Astrocyte of the spinal cord (primary cell): Measurements from ENCODE around the gene SS18L1.

Experiments
- DNase-seq: peaks from one replicate; pipeline ENCODE4 v3.0.0; 2011; ENCODE audit warnings: low read depth, low spot score
- H3K4me3 ChIP-seq: 2 replicates; pipeline ENCODE4 v1.5.1; 2011; ENCODE audit warnings: low read depth, mild to moderate bottlenecking, low read length, moderate library complexity
- in situ Hi-C: cut with HindIII; loops from 2 replicates; pipeline ENCODE4 v1.10.0; 2017; ENCODE audit warnings: low sequenced_read_pairs
- TF ChIP-seq, protein P1 (sequence below): IDR thresholded peaks from 2 replicates; pipeline ENCODE4 v1.5.1; 2012; ENCODE audit warnings: low read depth, mild to moderate bottlenecking, low read length, inconsistent platforms

Gene SS18L1

DNA sequence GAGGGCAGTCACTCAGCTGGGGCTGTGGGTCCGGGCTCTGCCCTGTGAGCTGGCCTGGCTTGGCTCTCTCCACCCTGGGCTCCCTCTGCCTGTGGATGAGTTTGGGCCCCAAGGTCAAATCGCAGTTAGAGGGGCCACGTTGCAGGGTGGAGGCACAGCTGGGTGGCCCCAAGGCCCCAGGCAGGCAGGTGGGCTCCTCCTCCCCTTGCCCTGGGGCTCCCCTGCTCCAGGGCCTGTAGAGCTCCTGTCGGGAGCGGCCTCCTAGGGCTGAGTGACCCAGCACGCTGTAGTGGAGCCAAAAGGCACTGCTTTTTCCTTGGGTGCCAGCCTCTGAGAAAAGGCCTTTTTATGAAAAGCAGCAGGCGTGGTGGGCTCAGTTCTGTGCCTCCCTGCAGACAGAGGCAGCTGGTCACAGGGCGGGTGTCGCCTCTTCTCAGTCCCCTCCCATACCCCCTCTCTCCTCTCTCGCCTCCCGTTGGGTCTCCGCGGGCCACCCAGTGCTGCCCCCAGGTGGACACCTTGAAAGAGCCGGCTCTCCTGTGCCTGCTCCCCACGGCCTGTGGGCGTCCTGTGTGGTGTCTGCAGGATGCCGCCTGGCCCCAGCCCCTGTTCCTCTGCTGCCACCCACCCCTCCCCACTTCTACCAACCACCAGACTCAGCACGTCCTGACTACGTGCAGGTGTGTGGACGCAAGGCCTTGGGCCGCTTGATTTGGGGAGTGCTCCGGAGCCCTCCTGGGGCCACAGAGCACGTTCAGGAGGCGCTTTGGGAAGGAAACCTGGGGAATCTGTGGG lies 13.2 kb downstream of the SS18L1 start:
- DNase-seq: peak; percentile 37
- in situ Hi-C loops: no loop called here
- no peak overlapping the region for H3K4me3 ChIP-seq
- TF ChIP-seq, protein P1, sequence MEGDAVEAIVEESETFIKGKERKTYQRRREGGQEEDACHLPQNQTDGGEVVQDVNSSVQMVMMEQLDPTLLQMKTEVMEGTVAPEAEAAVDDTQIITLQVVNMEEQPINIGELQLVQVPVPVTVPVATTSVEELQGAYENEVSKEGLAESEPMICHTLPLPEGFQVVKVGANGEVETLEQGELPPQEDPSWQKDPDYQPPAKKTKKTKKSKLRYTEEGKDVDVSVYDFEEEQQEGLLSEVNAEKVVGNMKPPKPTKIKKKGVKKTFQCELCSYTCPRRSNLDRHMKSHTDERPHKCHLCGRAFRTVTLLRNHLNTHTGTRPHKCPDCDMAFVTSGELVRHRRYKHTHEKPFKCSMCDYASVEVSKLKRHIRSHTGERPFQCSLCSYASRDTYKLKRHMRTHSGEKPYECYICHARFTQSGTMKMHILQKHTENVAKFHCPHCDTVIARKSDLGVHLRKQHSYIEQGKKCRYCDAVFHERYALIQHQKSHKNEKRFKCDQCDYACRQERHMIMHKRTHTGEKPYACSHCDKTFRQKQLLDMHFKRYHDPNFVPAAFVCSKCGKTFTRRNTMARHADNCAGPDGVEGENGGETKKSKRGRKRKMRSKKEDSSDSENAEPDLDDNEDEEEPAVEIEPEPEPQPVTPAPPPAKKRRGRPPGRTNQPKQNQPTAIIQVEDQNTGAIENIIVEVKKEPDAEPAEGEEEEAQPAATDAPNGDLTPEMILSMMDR: peak; percentile 83

DNA sequence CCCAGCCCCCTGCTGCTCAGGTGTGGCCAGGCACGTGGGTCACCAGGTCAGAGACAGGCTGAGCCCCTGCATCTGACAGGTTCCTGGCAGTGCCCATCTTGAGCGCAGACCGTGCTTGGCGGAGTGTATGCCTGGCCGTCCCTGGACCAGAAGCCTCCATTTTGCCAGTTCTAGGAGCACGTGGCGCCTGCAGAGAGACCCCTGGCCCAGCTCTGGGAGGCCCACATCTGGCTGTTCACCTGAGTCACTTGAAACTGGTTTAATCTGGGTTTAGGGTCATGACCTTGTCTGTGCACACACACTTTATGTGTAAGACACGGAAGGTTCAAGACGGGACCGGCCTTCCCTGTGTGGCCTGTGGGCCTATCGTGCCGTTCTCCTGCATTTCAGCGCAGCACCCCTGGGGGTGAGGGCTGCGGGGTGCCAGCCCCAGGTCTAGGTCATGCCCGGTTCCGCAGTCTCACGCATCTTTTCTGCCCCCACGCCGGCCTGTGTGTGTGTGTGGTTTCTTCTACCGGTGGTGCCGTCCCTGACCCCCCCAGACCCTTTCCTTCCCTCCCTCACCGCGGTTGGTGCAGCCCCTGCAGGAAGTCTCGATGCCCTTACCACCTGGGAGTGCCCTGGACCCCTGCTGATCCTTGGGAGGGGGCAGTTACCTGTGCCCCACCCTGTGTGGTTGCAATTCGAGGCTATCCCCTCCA lies 14.0 kb downstream of the SS18L1 start:
- in situ Hi-C loops: no loop called here
- TF ChIP-seq, protein P1: no peak
- H3K4me3 ChIP-seq: no peak overlapping the region
- DNase-seq: no peak

DNA sequence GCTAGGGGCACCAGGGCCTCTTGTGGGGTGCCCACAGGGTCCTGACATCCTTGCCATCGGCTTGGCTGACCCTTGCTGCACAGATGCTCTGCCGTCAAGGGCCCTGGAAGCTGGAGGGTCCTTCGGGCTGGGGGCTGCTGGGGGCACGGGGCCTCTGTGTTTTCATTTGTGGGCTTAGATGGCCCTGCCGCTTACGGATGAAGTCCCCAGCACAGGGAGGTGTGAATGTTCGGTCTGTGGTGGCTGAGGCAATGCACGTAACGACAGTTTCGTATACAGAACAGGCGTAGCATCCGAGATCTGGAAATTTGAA lies 14.5 kb downstream of the SS18L1 start:
- TF ChIP-seq, protein P1: no peak
- in situ Hi-C loops: no loop called here

DNA sequence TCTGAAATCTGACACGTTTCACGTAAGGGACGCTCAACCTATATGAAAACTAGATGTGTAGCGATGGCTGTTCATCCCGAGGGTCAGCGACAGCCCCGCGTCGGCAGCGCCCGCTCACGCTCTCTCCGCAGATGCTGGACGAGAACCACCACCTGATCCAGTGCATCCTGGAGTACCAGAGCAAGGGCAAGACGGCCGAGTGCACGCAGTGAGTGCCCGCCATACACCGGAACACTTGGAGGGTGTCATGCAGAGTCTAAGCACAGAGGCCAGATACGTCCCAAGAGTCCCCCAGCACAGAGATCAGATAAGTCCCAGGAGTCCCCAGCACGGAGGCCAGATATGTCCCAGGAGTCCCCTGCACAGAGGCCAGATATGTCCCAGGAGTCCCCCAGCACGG lies 15.0 kb downstream of the SS18L1 start:
- DNase-seq: no peak
- in situ Hi-C loops: no loop called here
- TF ChIP-seq, protein P1: no peak
- no peak overlapping the region for H3K4me3 ChIP-seq

More for the DNA sequence above, 14.5 kb downstream of the SS18L1 start:
- no peak for DNase-seq
- H3K4me3 ChIP-seq: no peak overlapping the region

DNA sequence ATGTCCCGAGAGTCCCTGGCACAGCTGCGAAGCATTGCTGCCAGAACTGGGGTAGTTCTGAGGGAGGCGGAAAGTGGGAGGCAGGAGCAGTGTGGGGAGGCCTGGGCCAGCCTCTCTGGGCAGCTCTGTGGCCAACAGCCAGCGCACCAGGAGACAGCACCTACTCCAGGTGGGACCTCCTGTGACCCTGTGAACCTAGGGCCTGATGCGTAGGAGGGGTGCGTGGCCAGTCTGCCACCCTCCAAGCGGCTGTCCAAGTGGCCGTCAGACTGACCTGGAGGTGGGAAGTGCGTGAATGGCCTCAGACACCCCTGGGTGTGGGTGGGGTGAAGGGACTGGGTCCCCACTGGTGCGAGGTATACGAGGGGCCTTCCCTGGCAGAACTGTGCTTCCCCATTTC lies 15.5 kb downstream of the SS18L1 start:
- H3K4me3 ChIP-seq: no peak overlapping the region
- no peak for DNase-seq
- TF ChIP-seq, protein P1: no peak
- in situ Hi-C loops: no loop called here

DNA sequence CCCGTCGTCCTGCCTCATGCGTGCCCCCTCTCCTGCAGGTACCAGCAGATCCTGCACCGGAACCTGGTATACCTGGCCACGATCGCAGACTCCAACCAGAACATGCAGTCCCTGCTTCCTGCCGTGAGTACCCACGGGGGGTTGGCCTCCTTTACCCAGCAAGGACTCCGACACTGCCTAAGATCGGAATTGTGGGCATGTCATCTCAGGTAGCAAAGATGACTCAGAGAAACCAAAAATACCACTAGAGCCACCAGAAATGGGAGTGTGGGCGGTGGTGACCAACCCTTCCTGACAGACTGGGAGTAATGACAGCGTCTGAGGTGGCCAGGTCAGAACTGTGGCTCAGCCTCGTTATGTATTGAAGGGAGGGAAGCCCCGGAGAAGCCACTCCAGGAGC lies 16.3 kb downstream of the SS18L1 start:
- H3K4me3 ChIP-seq: no peak overlapping the region
- TF ChIP-seq, protein P1: no peak
- in situ Hi-C loops: no loop called here
- peak; percentile 9 for DNase-seq
